IPS-15b (cell line): ENCODE results near the gene CSE1L.
"Not testable (repeated sequence)": the region's sequence is repeated elsewhere in the genome, so short reads cannot be mapped to it uniquely, and the experiment has no call there.

Experiments used
- H3K27me3 ChIP-seq: one replicate; pipeline ENCODE4 v1.6.1; 2013; ENCODE audit warnings: low read length; ENCODE audit not compliant: control insufficient read depth, insufficient read depth
- H3K36me3 ChIP-seq: one replicate; pipeline ENCODE4 v1.6.1; 2013; ENCODE audit warnings: low read length; ENCODE audit not compliant: control insufficient read depth, insufficient read depth
- H3K4me1 ChIP-seq: one replicate; pipeline ENCODE4 v1.6.1; 2013; ENCODE audit warnings: mild to moderate bottlenecking, low read length; ENCODE audit not compliant: control insufficient read depth, insufficient read depth
- H3K4me3 ChIP-seq: one replicate; pipeline ENCODE4 v1.5.1; 2013; ENCODE audit warnings: low read depth, low read length
- H3K9ac ChIP-seq: one replicate; pipeline ENCODE4 v1.6.1; 2013; ENCODE audit warnings: low read depth, mild to moderate bottlenecking, low read length
- H3K9me3 ChIP-seq: one replicate; pipeline ENCODE4 v1.6.1; 2013; ENCODE audit warnings: mild to moderate bottlenecking, low read length; ENCODE audit not compliant: control insufficient read depth, insufficient read depth

The CSE1L gene

GRCh38 chr20:49134797-49135196 is 88.7 kb downstream of the CSE1L start:
- not testable (repeated sequence) for H3K9ac ChIP-seq, H3K27me3 ChIP-seq, H3K4me3 ChIP-seq, H3K9me3 ChIP-seq, H3K4me1 ChIP-seq, H3K36me3 ChIP-seq

DNA sequence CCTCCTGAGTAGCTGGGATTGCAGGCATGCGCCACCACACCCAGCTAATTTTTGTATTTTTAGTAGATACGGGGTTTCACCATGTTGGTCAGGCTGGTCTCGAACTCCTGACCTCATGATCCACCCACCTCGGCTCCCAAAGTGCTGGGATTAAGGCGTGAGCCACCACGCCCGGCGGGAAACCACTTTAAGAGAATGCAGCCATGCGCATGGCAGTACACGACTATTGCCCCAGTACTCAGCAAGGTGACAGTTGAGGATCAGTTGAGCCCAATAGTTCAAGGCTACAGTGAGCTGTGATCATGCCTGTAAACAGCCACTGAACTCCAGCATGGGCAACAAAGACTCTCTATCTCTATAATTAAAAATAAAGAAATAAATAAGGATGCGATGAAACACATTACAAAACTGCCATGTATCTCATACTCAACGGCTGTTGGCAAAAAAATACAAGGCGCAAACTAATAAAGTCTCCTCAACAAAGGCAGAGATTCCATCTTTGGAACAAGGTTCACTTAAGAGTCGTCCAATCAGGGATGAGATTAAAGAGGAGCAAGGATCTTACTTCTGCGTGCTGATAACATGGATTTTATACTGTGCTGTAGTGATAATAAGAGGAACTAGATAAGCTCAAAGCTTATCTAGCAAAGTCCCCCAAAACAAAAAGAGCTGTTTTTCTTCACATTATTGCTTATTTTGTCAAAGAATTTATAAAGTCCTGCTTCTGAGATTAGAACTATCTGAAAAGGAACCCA is 90.9 kb downstream of the CSE1L start:
- H3K36me3 ChIP-seq, result peaks cover 3% of the 10 kb centered on the region
- H3K4me3 ChIP-seq, result no peak overlapping the region
- no peaks in the 10 kb centered on the region for H3K27me3 ChIP-seq
- no peaks in the 10 kb centered on the region for H3K9me3 ChIP-seq
- H3K4me1 ChIP-seq, result no peaks in the 10 kb centered on the region
- H3K9ac ChIP-seq, result no peak overlapping the region

DNA sequence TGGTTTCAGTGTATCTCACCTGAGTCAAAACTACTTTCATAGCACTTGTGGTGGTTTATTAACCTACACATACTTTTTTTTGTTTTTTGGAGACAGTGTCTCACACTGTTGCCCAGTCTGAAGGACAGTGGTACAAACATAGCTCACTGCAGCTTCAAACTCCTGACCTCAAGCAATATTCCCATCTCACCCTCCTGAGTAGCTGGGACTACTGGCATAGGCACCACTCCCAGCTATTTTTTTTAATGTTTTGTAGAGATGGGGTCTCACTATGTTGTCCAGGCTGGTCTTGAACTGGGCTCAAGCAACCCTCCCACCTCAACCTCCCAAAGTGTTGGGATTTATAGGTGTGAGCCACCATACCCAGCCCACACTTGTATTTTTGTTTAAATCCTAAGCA is 92.3 kb downstream of the CSE1L start:
- no peaks in the 10 kb centered on the region for H3K9me3 ChIP-seq
- no peak overlapping the region for H3K4me3 ChIP-seq
- H3K9ac ChIP-seq, result no peak overlapping the region
- no peaks in the 10 kb centered on the region for H3K27me3 ChIP-seq
- H3K4me1 ChIP-seq, result no peaks in the 10 kb centered on the region
- H3K36me3 ChIP-seq, result peaks cover 6% of the 10 kb centered on the region

DNA sequence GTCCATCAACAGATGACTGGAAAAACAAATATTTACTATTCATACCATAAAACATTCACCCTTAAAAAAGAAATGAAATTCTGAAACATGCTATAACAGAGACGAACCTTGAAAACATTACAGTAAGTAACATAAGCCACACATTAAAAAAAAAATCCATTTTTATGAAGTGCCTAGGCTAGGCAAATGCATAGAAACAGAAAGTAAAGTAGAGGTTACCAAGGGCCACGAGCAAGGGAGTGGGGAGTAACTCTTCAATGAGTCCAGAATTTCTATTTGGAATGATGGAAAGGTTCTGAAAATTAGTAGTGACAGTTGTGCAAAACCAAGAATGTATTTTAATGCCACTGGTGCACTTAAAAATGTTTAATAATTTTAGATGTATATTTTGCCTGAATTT is 94.3 kb downstream of the CSE1L start:
- Histone ChIP-seq H3K4me1 (no peaks in the 10 kb centered on the region), H3K36me3 (peaks cover 4% of the 10 kb centered on the region), H3K4me3 (no peak overlapping the region), H3K9ac (no peak overlapping the region), H3K27me3 (no peaks in the 10 kb centered on the region), H3K9me3 (no peaks in the 10 kb centered on the region)

GRCh38 chr20:49140834-49141233 is 94.7 kb downstream of the CSE1L start:
- H3K4me3 ChIP-seq, result no peak overlapping the region
- H3K36me3 ChIP-seq, result peaks cover 4% of the 10 kb centered on the region
- no peaks in the 10 kb centered on the region for H3K4me1 ChIP-seq
- H3K9me3 ChIP-seq, result no peaks in the 10 kb centered on the region
- no peak overlapping the region for H3K9ac ChIP-seq
- no peaks in the 10 kb centered on the region for H3K27me3 ChIP-seq
